Activated B cell treated with CpG ODN at 0.5 μM for 24 hours (primary cell): ENCODE results near the gene KCNMA1. TPM values are rescaled to one million over a fixed set of nuclear protein-coding genes. Genes with fewer than 3 reads are reported as not detected.
"Not testable (repeated sequence)": the region's sequence is repeated elsewhere in the genome, so short reads cannot be mapped to it uniquely, and the experiment has no call there.

Source experiments
- ATAC-seq: fragments of 200-7000 bp; cut with Tn5 transposase; one replicate; pipeline ENCODE4 v1.10.0; 2021; ENCODE audit warnings: low read depth, mild to moderate bottlenecking, moderate library complexity
- CTCF ChIA-PET: fragments of 350-600 bp; sonication (Branson Sonifier 250); formaldehyde crosslinking; loops from one replicate; lab custom pipeline; 2021; ENCODE audit warnings: antibody characterized with exemption; lab: Charles Lee
- POLR2A ChIA-PET: fragments of 350-600 bp; sonication (Branson Sonifier 250); formaldehyde crosslinking; loops from one replicate; lab custom pipeline; 2021; ENCODE audit warnings: antibody characterized with exemption; lab: Charles Lee
- DNase-seq: peaks from one replicate; pipeline ENCODE4 v3.0.0; 2022
- H3K27ac Mint-ChIP-seq: one replicate; pipeline ENCODE4 v1.8.0; 2020; ENCODE audit warnings: mixed read lengths
- H3K27me3 Mint-ChIP-seq: one replicate; pipeline ENCODE4 v1.8.0; 2021; ENCODE audit warnings: mixed read lengths
- H3K36me3 Mint-ChIP-seq: one replicate; pipeline ENCODE4 v1.8.0; 2021; ENCODE audit warnings: low read depth, mixed read lengths
- H3K4me1 Mint-ChIP-seq: one replicate; pipeline ENCODE4 v1.8.0; 2021; ENCODE audit warnings: mixed read lengths
- H3K4me3 Mint-ChIP-seq: one replicate; pipeline ENCODE4 v1.8.0; 2020; ENCODE audit warnings: mild to moderate bottlenecking, mixed read lengths
- H3K9me3 Mint-ChIP-seq: one replicate; pipeline ENCODE4 v1.8.0; 2020; ENCODE audit warnings: mixed read lengths
- CTCF ChIP-seq: fragments of 200-600 bp; IDR thresholded peaks from one replicate; pipeline ENCODE4 v1.8.0; 2022; ENCODE audit warnings: antibody characterized with exemption, mild to moderate bottlenecking
- intact Hi-C: fragments of 100-400 bp; cut with micrococcal nuclease; formaldehyde crosslinking; loops from one replicate; pipeline ENCODE4 v1.15.1; 2024
- total RNA-seq: library from RNA; stranded (reverse); gene quantifications from 2 replicates; pipeline ENCODE4 v1.2.3, GENCODE V29; 2022

The KCNMA1 gene
- total RNA-seq, 1 donor from 2014 or later: 3.7 TPM

GRCh38 chr10:77348751-77349150 is 288.9 kb downstream of the KCNMA1 start:
- intact Hi-C loops: no loop called here
- ChIA-PET POLR2A (no interaction called here), CTCF (no interaction called here)
- no peak for TF ChIP-seq CTCF
- H3K9me3 Mint-ChIP-seq: no peaks in the 10 kb centered on the region
- no peak overlapping the region for H3K27ac Mint-ChIP-seq
- no peaks in the 10 kb centered on the region for H3K4me1 Mint-ChIP-seq
- ATAC-seq (no peak), DNase-seq (no peak)
- H3K36me3 Mint-ChIP-seq: no peaks in the 10 kb centered on the region
- no peak overlapping the region for H3K4me3 Mint-ChIP-seq
- no peaks in the 10 kb centered on the region for H3K27me3 Mint-ChIP-seq

DNA sequence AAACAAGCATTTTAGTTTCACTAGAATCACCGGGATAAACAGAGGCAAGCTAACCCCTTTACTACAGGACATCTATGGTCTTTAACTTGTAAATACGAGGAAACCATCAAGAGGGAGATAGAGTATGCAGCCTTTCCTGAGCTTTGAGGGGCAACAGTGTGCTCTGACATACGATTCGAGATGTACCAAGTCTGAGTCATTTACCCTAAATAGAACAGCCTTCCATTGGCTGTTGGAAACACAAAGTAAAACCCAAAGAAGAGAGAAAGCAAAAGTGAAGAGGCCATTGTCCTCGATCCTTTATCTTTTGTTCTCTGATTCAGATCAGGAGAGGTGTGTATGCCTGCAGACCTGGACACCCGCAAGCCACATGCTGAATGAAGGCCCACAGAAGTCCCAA is 289.5 kb downstream of the KCNMA1 start:
- Mint-ChIP-seq H3K4me3 (no peak overlapping the region), H3K9me3 (no peaks in the 10 kb centered on the region), H3K36me3 (no peaks in the 10 kb centered on the region), H3K27ac (no peak overlapping the region), H3K27me3 (no peaks in the 10 kb centered on the region), H3K4me1 (no peaks in the 10 kb centered on the region)
- DNase-seq (no peak), ATAC-seq (no peak)
- no peak for TF ChIP-seq CTCF
- POLR2A ChIA-PET: no interaction called here
- CTCF ChIA-PET: no interaction called here
- intact Hi-C loops: no loop called here

DNA sequence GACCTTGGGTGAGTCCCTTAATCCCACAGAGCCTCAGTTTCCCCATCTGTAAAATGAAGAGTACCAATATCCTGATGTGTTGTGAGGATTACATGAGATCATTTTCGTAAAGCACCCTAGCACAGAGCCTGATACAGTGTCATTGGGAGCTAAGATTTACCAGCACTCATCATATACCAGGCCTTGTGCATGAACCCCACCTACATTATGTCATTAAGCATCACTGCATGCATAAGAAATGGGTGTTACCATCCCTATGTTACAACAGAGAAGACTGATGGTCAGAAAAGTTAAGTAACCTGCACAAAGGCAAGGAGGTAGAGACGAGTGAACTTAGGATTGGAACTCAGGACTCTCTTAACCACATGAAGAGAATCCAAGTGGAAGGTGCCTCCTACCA is 290.6 kb downstream of the KCNMA1 start:
- no peak for TF ChIP-seq CTCF
- no peak for ATAC-seq
- H3K9me3 Mint-ChIP-seq: no peaks in the 10 kb centered on the region
- no peaks in the 10 kb centered on the region for H3K4me1 Mint-ChIP-seq
- DNase-seq: no peak
- ChIA-PET POLR2A (no interaction called here), CTCF (no interaction called here)
- no peaks in the 10 kb centered on the region for H3K27me3 Mint-ChIP-seq
- no peak overlapping the region for H3K27ac Mint-ChIP-seq
- H3K36me3 Mint-ChIP-seq: no peaks in the 10 kb centered on the region
- intact Hi-C loops: no loop called here
- H3K4me3 Mint-ChIP-seq: no peak overlapping the region

- H3K36me3 Mint-ChIP-seq: no peaks in the 10 kb centered on the region
- CTCF ChIA-PET: no interaction called here
- intact Hi-C loops: no loop called here
Measured at GRCh38 chr10:77341055-77341454, 296.6 kb downstream of the KCNMA1 start.

DNA sequence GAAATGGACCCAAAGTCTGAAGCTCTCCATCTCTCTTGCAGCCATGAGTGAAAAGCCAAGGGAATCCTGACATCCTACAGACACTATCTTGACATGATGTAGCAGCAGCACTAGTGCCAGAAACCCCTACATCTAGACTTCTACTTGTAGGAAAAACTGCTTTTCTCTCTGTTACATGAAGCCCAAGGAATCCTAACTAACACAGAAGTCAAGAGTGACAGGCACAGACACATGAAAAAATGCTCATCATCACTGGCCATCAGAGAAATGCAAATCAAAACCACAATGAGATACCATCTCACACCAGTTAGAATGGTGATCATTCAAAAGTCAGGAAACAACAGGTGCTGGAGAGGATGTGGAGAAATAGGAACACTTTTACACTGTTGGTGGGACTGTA is 297.7 kb downstream of the KCNMA1 start:
- H3K4me1 Mint-ChIP-seq, H3K27ac Mint-ChIP-seq, DNase-seq, intact Hi-C loops, ATAC-seq, POLR2A ChIA-PET, H3K36me3 Mint-ChIP-seq, H3K9me3 Mint-ChIP-seq, H3K27me3 Mint-ChIP-seq, H3K4me3 Mint-ChIP-seq, CTCF ChIA-PET: not testable (repeated sequence)

More at GRCh38 chr10:77341055-77341454, 296.6 kb downstream of the KCNMA1 start:
- H3K4me1 Mint-ChIP-seq: no peaks in the 10 kb centered on the region
- no peak for TF ChIP-seq CTCF
- no peak for ATAC-seq
- DNase-seq: no peak
- POLR2A ChIA-PET: no interaction called here
- H3K27me3 Mint-ChIP-seq: no peaks in the 10 kb centered on the region
- H3K27ac Mint-ChIP-seq: no peak overlapping the region
- H3K4me3 Mint-ChIP-seq: no peak overlapping the region
- peaks cover 6% of the 10 kb centered on the region for H3K9me3 Mint-ChIP-seq

- POLR2A ChIA-PET: no interaction called here
- H3K9me3 Mint-ChIP-seq: peaks cover 6% of the 10 kb centered on the region
- no peak overlapping the region for H3K27ac Mint-ChIP-seq
- no peaks in the 10 kb centered on the region for H3K4me1 Mint-ChIP-seq
- intact Hi-C loops: no loop called here
- no peaks in the 10 kb centered on the region for H3K36me3 Mint-ChIP-seq
- ATAC-seq (no peak), DNase-seq (no peak)
- H3K27me3 Mint-ChIP-seq: no peaks in the 10 kb centered on the region
- CTCF ChIA-PET: no interaction called here
- H3K4me3 Mint-ChIP-seq: no peak overlapping the region
- no peak for TF ChIP-seq CTCF
Measured at GRCh38 chr10:77339166-77339565, 298.4 kb downstream of the KCNMA1 start.
